OCI-LY7 (cell line): ENCODE results near the gene SIGMAR1. TPM values are rescaled to one million over a fixed set of nuclear protein-coding genes. Genes with fewer than 3 reads are reported as not detected.
"Not testable (repeated sequence)": the region's sequence is repeated elsewhere in the genome, so short reads cannot be mapped to it uniquely, and the experiment has no call there.

Experiments
- BruUV-seq: library from RNA; stranded (reverse); fragments of 400-500 nt; replicated peaks from 2 replicates; lab custom pipeline; 2021; lab: Mats Ljungman, UMichigan
- CTCF ChIA-PET: fragments of 300-600 bp; sonication (Branson Sonifier 250); formaldehyde crosslinking; loops from one replicate; lab custom pipeline; 2022; ENCODE audit warnings: antibody characterized with exemption; ENCODE audit not compliant: unreplicated experiment; lab: Charles Lee
- POLR2A ChIA-PET: fragments of 300-600 bp; sonication (Branson Sonifier 250); formaldehyde crosslinking; loops from one replicate; lab custom pipeline; 2022; ENCODE audit warnings: antibody characterized with exemption; lab: Charles Lee
- DNase-seq: peaks from one replicate; pipeline ENCODE4 v3.0.0-alpha.2; 2015; ENCODE audit warnings: low spot score
- H2AFZ ChIP-seq: fragments of 200-600 bp; sonication (generic), shearing (Covaris generic); 2 replicates; pipeline ENCODE4 v1.6.1; 2014; ENCODE audit warnings: mild to moderate bottlenecking, antibody characterized with exemption, low read length, moderate library complexity
- H3K27ac ChIP-seq: fragments of 200-600 bp; sonication (generic); 2 replicates; pipeline ENCODE4 v1.5.1; 2014; ENCODE audit warnings: mixed run types, low read depth, mild to moderate bottlenecking, moderate library complexity, low read length, inconsistent platforms; ENCODE audit not compliant: poor library complexity, severe bottlenecking
- H3K36me3 ChIP-seq: fragments of 200-600 bp; sonication (generic); 2 replicates; pipeline ENCODE4 v1.6.1; 2014; ENCODE audit warnings: mild to moderate bottlenecking, antibody characterized with exemption, low read length, moderate library complexity, mixed read lengths; ENCODE audit not compliant: insufficient read depth
- H3K4me1 ChIP-seq: fragments of 200-600 bp; sonication (generic); 2 replicates; pipeline ENCODE4 v1.5.1; 2014; ENCODE audit warnings: mild to moderate bottlenecking, low read length; ENCODE audit not compliant: insufficient read depth, poor library complexity, severe bottlenecking
- H3K4me2 ChIP-seq: fragments of 200-600 bp; sonication (generic); 2 replicates; pipeline ENCODE4 v1.6.1; 2014; ENCODE audit warnings: mild to moderate bottlenecking, low read length
- H3K4me3 ChIP-seq: fragments of 200-600 bp; sonication (generic); 2 replicates; pipeline ENCODE4 v1.5.1; 2014; ENCODE audit warnings: mild to moderate bottlenecking, low read depth, low read length; ENCODE audit not compliant: poor library complexity, severe bottlenecking
- H3K79me2 ChIP-seq: fragments of 200-600 bp; sonication (generic); 2 replicates; pipeline ENCODE4 v1.6.1; 2016; ENCODE audit warnings: low read depth, mild to moderate bottlenecking, low read length, moderate library complexity, mixed read lengths; ENCODE audit not compliant: insufficient read depth
- H3K9me2 ChIP-seq: fragments of 200-600 bp; sonication (generic); 2 replicates; pipeline ENCODE4 v1.6.1; 2016; ENCODE audit warnings: mild to moderate bottlenecking, low read length, mixed read lengths; ENCODE audit not compliant: insufficient read depth
- H3K9me3 ChIP-seq: fragments of 200-600 bp; sonication (generic); 2 replicates; pipeline ENCODE4 v1.6.1; 2014; ENCODE audit warnings: mild to moderate bottlenecking, mixed run types, low read length, mixed read lengths
- H4K20me1 ChIP-seq: fragments of 200-600 bp; sonication (generic); 2 replicates; pipeline ENCODE4 v1.6.1; 2014; ENCODE audit warnings: mild to moderate bottlenecking, antibody characterized with exemption, low read length, moderate library complexity, mixed read lengths; ENCODE audit not compliant: insufficient read depth
- CTCF ChIP-seq: fragments of 200-600 bp; sonication (generic); conservative IDR thresholded peaks from 2 replicates; pipeline ENCODE4 v1.5.1; 2014; ENCODE audit warnings: mild to moderate bottlenecking, antibody characterized with exemption, low read length, moderate library complexity, mixed read lengths
- EZH2phosphoT487 ChIP-seq: fragments of 200-600 bp; sonication (generic); IDR thresholded peaks from 2 replicates; pipeline ENCODE4 v1.6.1; 2018; ENCODE audit warnings: low read depth, borderline replicate concordance, mild to moderate bottlenecking, mixed run types, antibody characterized with exemption, low read length, moderate library complexity, mixed read lengths
- intact Hi-C: fragments of 100-400 bp; cut with micrococcal nuclease; formaldehyde crosslinking; loops from one replicate; pipeline ENCODE4 v1.10.0; 2022; ENCODE audit not compliant: unreplicated experiment
- total RNA-seq, 2 experiments: library from RNA; depleted of rRNA in 1 of 2; stranded (reverse); fragments of >200 nt in 1 of 2; shearing (Covaris generic) in 1 of 2; gene quantifications; 2 replicates each; pipeline ENCODE4 v1.2.3, GENCODE V29; 2014 to 2022

SIGMAR1 gene
- total RNA-seq, 2 experiments from 2014 or later, result 103 to 110 TPM

- peaks cover 19% of the 10 kb centered on the region for H3K36me3 ChIP-seq
- H3K4me2 ChIP-seq, result no peak overlapping the region
- H3K4me1 ChIP-seq, result peaks cover 21% of the 10 kb centered on the region
- POLR2A ChIA-PET, result interaction anchor here (0.6 to 5.2 kb wide), 3 partner anchors 8 to 475 kb away, joined by 3 to 66 read pairs (median 3); partner anchors contain the start of gene SIGMAR1
- no peak overlapping the region for H2AFZ ChIP-seq
- intact Hi-C loops, result no loop called here
- no peak overlapping the region for H3K27ac ChIP-seq
- TF ChIP-seq CTCF (no peak), EZH2phosphoT487 (no peak)
- no TSS peak for BruUV-seq
- H3K79me2 ChIP-seq, result peaks cover 11% of the 10 kb centered on the region; the same call in 1 of the 2 replicates
- no peaks in the 10 kb centered on the region for H3K9me2 ChIP-seq
- CTCF ChIA-PET, result no interaction called here
- H3K9me3 ChIP-seq, result no peaks in the 10 kb centered on the region
- DNase-seq, result no peak
- H4K20me1 ChIP-seq, result no peaks in the 10 kb centered on the region
- no peak overlapping the region for H3K4me3 ChIP-seq
These were observed 7.3 kb upstream of the SIGMAR1 start for GRCh38 chr9:34644766-34645314.

- peaks cover 26% of the 10 kb centered on the region for H3K4me1 ChIP-seq
- no peak overlapping the region for H3K4me3 ChIP-seq
- no peak overlapping the region for H3K4me2 ChIP-seq
- intact Hi-C loops, result no loop called here
- no peak overlapping the region for H3K27ac ChIP-seq
- no peak for TF ChIP-seq EZH2phosphoT487
- TF ChIP-seq CTCF, result no peak
- POLR2A ChIA-PET, result interaction anchor here (0.5 to 1.0 kb wide), 4 partner anchors 8 to 1473 kb away, joined by 3 to 4 read pairs (median 3); partner anchors contain the start of gene DCTN3
- peaks cover 6% of the 10 kb centered on the region; the same call in 1 of the 2 replicates for H3K79me2 ChIP-seq
- CTCF ChIA-PET, result no interaction called here
- H3K36me3 ChIP-seq, result no peaks in the 10 kb centered on the region
- H4K20me1 ChIP-seq, result no peaks in the 10 kb centered on the region
- H2AFZ ChIP-seq, result no peak overlapping the region
- DNase-seq, result no peak
- no peaks in the 10 kb centered on the region for H3K9me2 ChIP-seq
- H3K9me3 ChIP-seq, result no peaks in the 10 kb centered on the region
- no TSS peak for BruUV-seq
These were observed 5.1 kb upstream of the SIGMAR1 start for GRCh38 chr9:34642679-34643078.

- Histone ChIP-seq H3K79me2 (peaks cover 20% of the 10 kb centered on the region), H3K4me1 (peaks cover 24% of the 10 kb centered on the region), H3K36me3 (peaks cover 17% of the 10 kb centered on the region; the same call in 1 of the 2 replicates)
- H3K4me2 ChIP-seq, H3K4me3 ChIP-seq, H4K20me1 ChIP-seq, H3K9me2 ChIP-seq, H3K9me3 ChIP-seq, BruUV-seq, H3K27ac ChIP-seq, DNase-seq, intact Hi-C loops, H2AFZ ChIP-seq: not testable (repeated sequence)
- POLR2A ChIA-PET, result interaction anchor here (0.6 to 7.3 kb wide), 4 partner anchors 8 to 39 kb away, joined by 3 to 66 read pairs (median 23); partner anchors contain the start of genes DCTN3 and GALT
- CTCF ChIA-PET, result interaction anchor here (4.5 kb wide), 1 partner anchor 8 kb away, joined by 35 read pairs; the partner anchor contains the start of gene GALT
These were observed 1.7 kb upstream of the SIGMAR1 start for GRCh38 chr9:34639322-34639721.
